SKM-1 treated with dmso at 0.1 percent for 144 hours (cell line): ENCODE results near the gene LCE1B.

Source experiments
- DNase-seq: peaks from one replicate; lab custom pipeline; 2025; ENCODE audit not compliant: unreplicated experiment; lab: John Stamatoyannopoulos, UW

The LCE1B gene

GRCh38 chr1:152811671-152812070 lies at the start of gene LCE1B:
Gene LCE1B, plus strand, starts transcription at chr1:152811971. Its CDS starts 476 bp downstream, at chr1:152812447.
- DNase-seq: no peak

- no peak for DNase-seq
These were observed 42.8 kb upstream of the LCE1B start for GRCh38 chr1:152768847-152769533.

DNA sequence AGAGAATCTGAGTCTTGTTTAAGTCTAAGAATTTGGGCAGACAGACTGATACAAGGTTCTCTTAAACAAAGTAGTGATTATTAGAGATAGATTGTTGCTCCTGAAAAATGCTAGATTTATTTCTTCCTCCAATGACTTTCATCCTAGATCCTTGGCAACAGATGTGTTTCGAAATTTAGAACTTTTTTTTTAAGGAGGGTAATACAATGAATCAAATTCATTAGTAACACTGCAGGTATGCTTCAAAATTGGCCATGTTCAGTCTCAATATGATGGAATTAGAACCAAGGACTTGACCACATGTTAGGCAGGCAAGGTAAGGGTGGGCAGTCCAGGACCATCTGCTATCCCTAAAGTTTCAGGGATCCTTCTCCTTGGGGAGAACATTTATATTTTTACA lies 41.4 kb upstream of the LCE1B start:
- DNase-seq: no peak

GRCh38 chr1:152774875-152775274 lies 36.9 kb upstream of the LCE1B start, which contains the start of gene LCE1F:
Gene LCE1F, plus strand, starts transcription at chr1:152775140. Its CDS starts 1,232 bp downstream, at chr1:152776372.
- DNase-seq: no peak

DNA sequence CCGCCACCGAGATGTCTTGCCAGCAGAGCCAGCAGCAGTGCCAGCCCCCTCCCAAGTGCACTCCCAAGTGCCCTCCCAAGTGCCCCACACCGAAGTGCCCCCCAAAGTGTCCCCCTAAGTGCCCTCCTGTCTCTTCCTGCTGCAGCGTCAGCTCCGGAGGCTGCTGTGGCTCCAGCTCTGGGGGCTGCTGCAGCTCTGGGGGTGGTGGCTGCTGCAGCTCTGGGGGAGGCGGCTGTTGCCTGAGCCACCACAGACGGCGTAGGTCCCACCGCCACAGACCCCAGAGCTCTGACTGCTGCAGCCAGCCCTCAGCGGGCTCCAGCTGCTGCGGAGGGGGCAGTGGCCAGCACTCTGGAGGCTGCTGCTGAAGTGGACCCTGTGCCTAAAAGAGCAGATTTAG lies 35.4 kb upstream of the LCE1B start:
- no peak for DNase-seq

- DNase-seq: no peak
These were observed 34.1 kb upstream of the LCE1B start for GRCh38 chr1:152777510-152778137.

DNA sequence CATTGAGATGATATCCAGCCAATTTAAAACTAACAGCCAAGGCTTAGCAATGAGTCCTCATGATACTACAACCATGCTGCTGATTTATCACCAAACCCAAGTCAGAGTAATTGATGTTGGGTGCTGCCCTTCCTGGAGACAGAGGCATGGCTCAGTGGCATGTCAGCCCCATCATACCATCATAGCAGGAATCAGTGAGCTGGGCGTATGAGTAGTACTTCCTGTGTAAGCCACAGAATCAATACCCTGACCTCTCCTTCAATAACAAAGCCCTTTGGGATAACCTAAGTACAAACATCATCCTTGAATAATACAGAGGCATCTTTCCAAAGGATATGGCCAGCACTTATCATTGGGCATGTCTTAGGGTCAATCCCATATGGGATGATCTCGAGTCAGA lies 28.7 kb upstream of the LCE1B start:
- DNase-seq: no peak

- no peak for DNase-seq
These were observed 25.7 kb upstream of the LCE1B start, which contains the start of gene LCE1E for GRCh38 chr1:152786077-152786476. Gene LCE1E, plus strand, starts transcription at chr1:152786257. Its CDS starts 1,043 bp downstream, at chr1:152787300.

GRCh38 chr1:152795686-152796085 lies 16.1 kb upstream of the LCE1B start:
- DNase-seq: no peak

GRCh38 chr1:152796421-152796820 lies 15.3 kb upstream of the LCE1B start, which contains the start of gene LCE1D:
Gene LCE1D, plus strand, starts transcription at chr1:152796721. Its CDS starts 1,074 bp downstream, at chr1:152797795.
- no peak for DNase-seq

- DNase-seq: no peak
These were observed 10.4 kb upstream of the LCE1B start for GRCh38 chr1:152801333-152801732.

GRCh38 chr1:152806576-152806975 lies 5.2 kb upstream of the LCE1B start, which contains the start of gene LCE1C:
Gene LCE1C, minus strand, starts transcription at chr1:152806651. Its CDS starts 1,173 bp downstream, at chr1:152805478.
- DNase-seq: no peak

DNA sequence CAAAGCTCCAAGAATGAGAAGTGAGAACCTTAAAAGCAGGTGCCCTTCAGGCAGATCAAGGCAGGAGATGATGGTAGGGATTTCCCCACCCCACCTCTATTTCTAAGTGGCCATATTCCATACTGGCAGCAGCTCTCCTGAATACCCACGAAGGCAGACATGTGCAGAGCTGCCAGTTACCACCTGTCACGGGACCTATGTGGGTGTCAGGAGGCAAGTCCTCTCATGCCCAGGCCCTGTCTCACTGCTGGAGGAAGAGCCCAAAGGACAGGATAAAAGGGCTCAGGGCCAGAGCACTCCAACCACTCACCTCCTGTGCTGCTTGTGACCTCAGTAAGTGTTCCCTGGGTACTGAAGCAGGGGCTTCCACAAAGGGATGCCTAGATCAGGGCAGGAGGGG lies 721 bp upstream of the LCE1B start:
- DNase-seq: no peak

GRCh38 chr1:152817309-152817708 lies 5.5 kb downstream of the LCE1B start:
- DNase-seq: no peak

- no peak for DNase-seq
These were observed 11.5 kb downstream of the LCE1B start for GRCh38 chr1:152823294-152823693.

DNA sequence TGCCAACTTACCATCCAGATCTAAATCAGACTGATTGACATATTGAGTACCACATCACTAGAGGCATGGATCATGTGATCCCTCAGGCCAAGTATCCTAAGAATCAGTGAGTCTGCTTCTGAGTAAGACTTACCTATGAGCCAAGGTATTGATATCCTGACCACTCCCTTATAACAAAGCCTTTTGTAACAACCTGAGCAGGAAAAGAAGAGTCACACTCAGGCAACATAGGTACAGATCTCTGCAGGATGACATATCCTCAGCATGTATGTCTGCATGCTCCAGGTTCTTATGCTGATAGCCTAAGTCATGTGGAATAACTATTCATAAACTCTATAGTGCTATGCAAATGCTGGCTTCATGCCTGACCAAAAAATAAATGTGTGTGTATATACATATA lies 13.2 kb downstream of the LCE1B start:
- DNase-seq: no peak

DNA sequence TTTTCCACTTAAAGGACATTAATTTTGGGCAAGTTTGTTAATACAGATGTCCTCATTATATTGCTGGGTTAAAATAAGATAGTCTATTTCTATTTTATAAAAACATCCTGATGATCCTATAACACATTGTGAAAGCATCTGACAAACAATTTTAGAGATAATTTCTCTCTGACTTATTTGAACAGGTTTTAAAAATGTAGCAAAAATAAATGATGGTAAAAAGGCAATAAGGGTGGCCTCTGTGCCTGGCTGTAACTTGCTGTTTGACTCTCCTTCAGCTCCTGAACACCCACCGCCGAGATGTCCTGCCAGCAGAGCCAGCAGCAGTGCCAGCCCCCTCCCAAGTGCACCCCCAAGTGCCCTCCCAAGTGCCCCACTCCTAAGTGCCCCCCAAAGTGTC lies 15.4 kb downstream of the LCE1B start, which contains the start of gene LCE1A:
Gene LCE1A, plus strand, starts transcription at position 301 of the 400 bp plus-strand sequence. Its CDS starts 0 bp downstream, at position 301.
- DNase-seq: no peak

GRCh38 chr1:152836870-152837269 lies 25.1 kb downstream of the LCE1B start:
- DNase-seq: no peak

GRCh38 chr1:152842556-152842955 lies 30.8 kb downstream of the LCE1B start, which contains the start of gene LCE6A:
Gene LCE6A, plus strand, starts transcription at chr1:152842856. Its CDS starts 665 bp downstream, at chr1:152843521.
- no peak for DNase-seq

- DNase-seq: no peak
These were observed 43.9 kb downstream of the LCE1B start for GRCh38 chr1:152855661-152856060.

DNA sequence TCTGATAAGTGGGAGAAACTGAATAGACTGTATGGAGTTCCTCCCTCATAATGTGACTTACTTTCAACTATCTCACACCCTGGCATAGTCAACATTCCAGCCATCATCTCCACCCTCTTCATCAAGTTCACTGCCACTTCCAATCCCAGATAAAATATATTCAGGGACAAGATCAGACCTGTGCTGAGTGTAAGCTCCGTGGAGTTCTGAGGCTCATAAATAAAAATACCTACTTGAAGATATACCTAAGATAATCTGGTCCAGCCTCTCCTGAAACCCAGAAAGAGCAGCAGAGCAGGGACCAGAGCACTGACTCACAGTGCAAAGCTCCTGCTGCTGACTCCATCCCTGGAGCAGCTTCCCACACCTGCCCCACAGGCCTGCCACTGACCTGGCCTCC lies 46.3 kb downstream of the LCE1B start:
- DNase-seq: no peak

DNA sequence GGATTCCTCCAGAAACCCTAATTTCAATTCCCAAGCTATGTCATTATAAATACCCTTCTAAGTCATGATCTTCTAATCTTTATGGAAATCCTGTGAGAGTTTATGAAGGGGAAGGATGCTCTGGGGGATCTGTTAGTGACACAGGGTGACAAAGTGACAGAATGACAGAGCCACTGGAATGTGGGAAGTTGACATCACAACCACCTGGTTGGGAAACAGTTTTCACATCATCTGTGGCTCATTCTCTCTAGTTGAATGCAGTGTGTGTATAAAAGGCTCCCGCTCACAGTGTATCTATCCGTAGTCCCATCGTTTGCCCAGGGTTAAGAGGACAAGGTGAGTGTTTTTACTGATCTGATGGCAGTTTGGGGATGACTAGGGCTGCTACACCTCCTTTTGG lies 47.9 kb downstream of the LCE1B start, which contains the start of gene LCE7A:
Gene LCE7A, plus strand, starts transcription at position 301 of the 400 bp plus-strand sequence. CDS start 702 bp downstream, outside the sequence.
- DNase-seq: no peak
